ENCODE measurements around the gene MANSC4. TPM values are rescaled to one million over a fixed set of nuclear protein-coding genes. Genes with fewer than 3 reads are reported as not detected.

MANSC4 gene
- polyA plus RNA-seq, 1 donor: 0.95 TPM

- no peak for DNase-seq
These were observed 20.8 kb upstream of the MANSC4 start for GRCh38 chr12:27800819-27801218.

DNA sequence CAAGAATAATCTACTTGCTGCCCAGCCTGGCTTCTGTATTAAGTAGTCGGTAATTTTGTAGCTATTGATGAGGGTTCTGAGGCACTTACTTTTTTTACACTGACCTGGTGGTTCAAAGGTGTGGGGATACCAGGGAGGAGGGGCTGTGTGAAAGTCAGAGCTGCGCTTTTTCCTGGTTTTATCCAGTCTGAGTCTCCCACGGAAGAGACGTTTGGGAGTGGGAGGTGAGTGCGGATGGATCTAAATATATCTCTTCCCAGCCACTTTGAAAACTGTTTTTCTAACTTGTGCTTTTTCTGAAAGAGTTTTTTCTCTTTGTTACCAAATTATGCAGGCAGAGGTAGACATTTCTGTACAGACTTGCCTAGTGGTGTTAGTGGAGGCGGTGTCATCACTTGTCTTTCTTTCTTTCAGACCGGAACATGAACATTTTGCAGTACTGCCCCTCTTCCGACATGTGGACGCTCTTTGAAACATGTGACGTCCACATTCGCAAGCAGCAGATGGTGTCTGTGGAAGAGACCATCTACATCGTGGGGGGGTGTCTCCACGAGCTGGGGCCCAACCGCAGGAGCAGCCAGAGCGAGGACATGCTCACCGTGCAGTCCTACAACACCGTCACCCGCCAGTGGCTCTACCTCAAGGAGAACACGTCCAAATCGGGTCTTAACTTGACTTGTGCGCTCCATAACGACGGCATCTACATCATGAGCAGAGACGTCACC, 17.4 kb upstream of the MANSC4 start:
- no peak for DNase-seq

DNA sequence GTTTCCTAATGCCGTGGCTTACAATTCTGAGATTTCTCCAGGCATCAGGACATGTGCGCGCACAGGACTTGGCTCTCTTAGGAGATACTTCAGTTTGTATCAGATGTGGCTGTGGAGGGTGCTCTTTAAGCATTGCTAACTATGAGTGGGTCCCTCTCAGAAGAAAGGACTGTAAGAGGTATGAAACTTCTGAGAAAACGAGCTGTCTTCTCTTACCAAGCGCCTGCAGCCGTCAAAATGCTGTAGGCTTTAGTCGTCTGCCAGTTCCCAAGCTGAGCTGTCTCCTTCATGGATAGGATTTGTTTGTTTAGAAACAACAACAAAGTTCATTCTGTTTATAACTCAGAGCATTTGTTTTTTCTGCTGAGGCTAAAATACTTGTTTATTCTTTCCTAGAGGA, 16.1 kb upstream of the MANSC4 start:
- no peak for DNase-seq

- DNase-seq: no peak
These were observed 15.0 kb upstream of the MANSC4 start for GRCh38 chr12:27794818-27795584.

- no peak for DNase-seq
These were observed 10.1 kb upstream of the MANSC4 start for GRCh38 chr12:27790179-27790578.

- DNase-seq: no peak
These were observed 7.5 kb upstream of the MANSC4 start for GRCh38 chr12:27787559-27787958.

- DNase-seq: no peak
These were observed 6.0 kb upstream of the MANSC4 start for GRCh38 chr12:27785882-27786570.

DNA sequence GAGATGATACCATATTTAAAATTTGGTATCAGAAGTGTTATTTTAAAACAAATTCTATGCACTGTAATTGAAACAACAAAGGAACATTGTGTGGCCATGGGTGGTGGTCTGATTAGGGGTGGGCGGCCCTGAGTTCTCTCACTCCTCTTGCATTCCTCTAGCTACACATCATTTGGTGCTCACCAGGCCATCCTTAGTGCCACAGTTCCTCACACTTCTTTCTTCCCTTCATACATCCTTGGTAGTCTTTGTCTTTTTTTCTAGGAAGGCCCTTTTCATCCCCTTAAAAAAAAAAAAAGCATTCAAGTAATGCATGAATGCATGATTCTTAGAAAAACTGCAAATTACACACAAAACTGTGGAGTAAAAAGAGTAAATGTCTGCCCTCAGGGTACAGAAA, 2.4 kb upstream of the MANSC4 start:
- no peak for DNase-seq

- no peak for DNase-seq
These were observed 1.6 kb upstream of the MANSC4 start for GRCh38 chr12:27781680-27782079.

GRCh38 chr12:27780612-27781408, 774 bp upstream of the MANSC4 start:
- peak; percentile 31 for DNase-seq

DNA sequence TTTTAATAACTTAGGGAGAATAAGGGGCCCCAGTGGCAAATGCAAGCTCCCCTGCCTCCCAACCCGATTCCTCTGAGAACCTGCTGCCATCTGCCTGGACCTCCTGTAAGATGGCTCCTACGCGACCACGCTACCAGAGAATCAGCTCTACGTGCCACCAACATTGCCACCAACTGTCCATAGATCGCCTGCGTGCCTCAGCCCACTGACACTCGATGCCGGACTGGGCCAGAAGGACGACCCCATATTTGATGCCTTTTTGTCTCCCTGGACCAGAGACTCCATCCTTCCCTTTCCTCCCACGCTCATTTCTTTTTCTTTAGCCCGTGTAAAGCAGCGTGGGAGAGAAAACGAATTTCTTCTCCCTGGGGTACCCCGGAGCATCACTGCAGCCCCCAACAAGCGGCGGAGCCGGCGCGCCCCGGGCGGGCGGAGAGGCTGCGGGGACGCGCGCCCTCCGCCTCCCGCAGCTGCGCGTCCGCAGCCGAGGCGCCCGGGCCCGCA, 568 bp downstream of the MANSC4 start:
- DNase-seq: peak; percentile 47

DNA sequence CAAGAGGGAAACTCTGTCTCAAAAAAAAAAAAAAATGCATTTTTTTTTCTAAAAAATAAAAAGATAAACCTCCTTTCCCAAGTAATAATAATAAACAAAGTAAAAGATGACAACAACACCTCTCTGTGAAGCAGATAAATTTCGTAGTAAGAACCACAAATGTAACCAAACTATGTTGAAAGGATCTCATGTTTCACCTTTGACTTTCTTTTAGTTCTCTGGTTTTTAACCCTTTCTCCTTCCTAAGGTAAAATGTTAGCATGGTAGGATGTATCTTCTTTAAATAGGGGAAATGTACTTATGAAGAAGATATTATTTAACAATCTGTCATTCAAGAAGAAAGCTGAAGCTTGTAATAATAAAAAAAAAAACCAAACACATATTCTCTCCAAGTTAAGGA, 1.8 kb downstream of the MANSC4 start:
- DNase-seq: no peak

DNA sequence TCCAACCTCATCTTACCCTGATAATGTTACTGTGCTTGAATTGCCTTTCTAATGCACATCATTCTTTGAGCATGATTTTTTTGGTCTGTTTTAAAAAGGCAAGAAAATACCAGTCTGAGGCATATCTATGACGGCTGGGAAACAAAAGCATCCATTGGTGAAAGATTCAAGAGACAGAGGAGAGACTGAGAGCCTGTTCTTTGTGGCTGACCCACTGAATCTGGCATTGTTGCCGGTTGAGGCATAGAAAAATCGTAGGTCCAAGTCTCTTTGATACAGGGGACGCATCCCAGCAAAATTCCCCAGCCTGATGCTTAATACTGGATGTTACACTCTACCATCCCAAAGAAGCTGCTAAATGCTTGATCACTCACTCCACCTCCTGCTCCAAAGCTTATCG, 2.9 kb downstream of the MANSC4 start:
- no peak for DNase-seq

GRCh38 chr12:27772328-27773049, 7.5 kb downstream of the MANSC4 start:
- DNase-seq: no peak

GRCh38 chr12:27771481-27772327, 8.3 kb downstream of the MANSC4 start:
- no peak for DNase-seq

GRCh38 chr12:27769142-27769673, 10.8 kb downstream of the MANSC4 start:
- no peak for DNase-seq

- DNase-seq: no peak
These were observed 13.4 kb downstream of the MANSC4 start for GRCh38 chr12:27766587-27766986.

GRCh38 chr12:27762757-27763156, 17.3 kb downstream of the MANSC4 start:
- DNase-seq: no peak

DNA sequence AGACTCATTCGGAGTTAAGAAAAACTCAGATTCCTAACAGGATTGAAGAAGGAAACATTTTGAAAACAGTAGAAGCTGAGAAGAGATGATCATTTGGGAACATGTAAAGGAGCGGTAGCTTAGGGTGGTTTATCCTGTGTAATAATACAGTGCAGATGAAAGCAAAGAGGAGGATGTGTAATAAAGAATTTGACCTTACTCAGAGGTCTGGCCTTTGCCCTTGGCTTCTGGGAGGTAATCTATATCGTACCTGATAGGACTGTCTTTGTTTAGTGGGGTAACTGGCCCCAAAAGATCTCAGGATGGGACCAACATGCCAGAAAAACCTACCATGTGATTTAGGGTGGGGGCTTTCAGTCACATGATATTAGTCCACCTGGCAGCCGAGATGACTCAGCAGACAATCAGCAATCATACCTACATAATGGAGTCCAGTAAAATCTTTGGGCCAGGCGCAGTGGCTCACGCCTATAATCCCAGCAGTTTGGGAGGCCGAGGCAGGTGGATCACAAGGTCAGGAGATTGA, 23.3 kb downstream of the MANSC4 start:
- no peak for DNase-seq

GRCh38 chr12:27754795-27755194, 25.2 kb downstream of the MANSC4 start:
- DNase-seq: no peak

Measured in left kidney (tissue), 2 donors.